ENCODE measurements around the gene CBR4.
"Not testable (repeated sequence)": the region's sequence is repeated elsewhere in the genome, so short reads cannot be mapped to it uniquely, and the experiment has no call there.

CBR4 gene

GRCh38 chr4:168978001-168978700 lies 31.9 kb downstream of the CBR4 start:
- no peak for DNase-seq (ENCODE audit: low read depth)
- no peak overlapping the region for H3K4me3 ChIP-seq (ENCODE audit: low read depth, low read length)
- no peak for TF ChIP-seq CTCF (IDR thresholded peaks at IDR 0.05; ENCODE audit: control insufficient read depth, extremely low read depth, insufficient read depth)

- H3K4me3 ChIP-seq (ENCODE audit: low read depth, low read length): no peak overlapping the region
- TF ChIP-seq CTCF (IDR thresholded peaks at IDR 0.05; ENCODE audit: control insufficient read depth, extremely low read depth, insufficient read depth): no peak
- DNase-seq (ENCODE audit: low read depth): no peak
Measured at GRCh38 chr4:168972596-168972995, 37.5 kb downstream of the CBR4 start.

- H3K4me3 ChIP-seq (ENCODE audit: low read depth, low read length): no peak overlapping the region
- no peak for TF ChIP-seq CTCF (IDR thresholded peaks at IDR 0.05; ENCODE audit: control insufficient read depth, extremely low read depth, insufficient read depth)
- no peak for DNase-seq (ENCODE audit: low read depth)
Measured at GRCh38 chr4:168960716-168961115, 49.3 kb downstream of the CBR4 start.

- DNase-seq (ENCODE audit: low read depth): no peak
- no peak overlapping the region for H3K4me3 ChIP-seq (ENCODE audit: low read depth, low read length)
- no peak for TF ChIP-seq CTCF (IDR thresholded peaks at IDR 0.05; ENCODE audit: control insufficient read depth, extremely low read depth, insufficient read depth)
Measured at GRCh38 chr4:168955674-168956073, 54.4 kb downstream of the CBR4 start.

- not testable (repeated sequence) for H3K4me3 ChIP-seq (ENCODE audit: low read depth, low read length); DNase-seq (ENCODE audit: low read depth)
Measured at GRCh38 chr4:168952821-168953246, 57.2 kb downstream of the CBR4 start.

- DNase-seq (ENCODE audit: low read depth): no peak
- H3K4me3 ChIP-seq (ENCODE audit: low read depth, low read length): no peak overlapping the region
- TF ChIP-seq CTCF (IDR thresholded peaks at IDR 0.05; ENCODE audit: control insufficient read depth, extremely low read depth, insufficient read depth): no peak
Measured at GRCh38 chr4:168945291-168945690, 64.8 kb downstream of the CBR4 start.

- H3K4me3 ChIP-seq (ENCODE audit: low read depth, low read length): no peak overlapping the region
- no peak for DNase-seq (ENCODE audit: low read depth)
- no peak for TF ChIP-seq CTCF (IDR thresholded peaks at IDR 0.05; ENCODE audit: control insufficient read depth, extremely low read depth, insufficient read depth)
Measured at GRCh38 chr4:168942985-168943384, 67.1 kb downstream of the CBR4 start.

Data from LNCaP clone FGC (cell line).